IMR-90 (cell line): Measurements from ENCODE around the gene FAM228B. TPM values are rescaled to one million over a fixed set of nuclear protein-coding genes. Genes with fewer than 3 reads are reported as not detected.

ENCODE experiments used
- ATAC-seq: fragments of 200-7000 bp; cut with Tn5 transposase; 2 replicates; pipeline ENCODE4 v1.9.1; 2020; ENCODE audit warnings: low read depth, mild to moderate bottlenecking, moderate library complexity
- Bru-seq: library from RNA; stranded (reverse); fragments of 400-500 nt; gene quantifications from one replicate; lab custom pipeline; 2021; lab: Mats Ljungman, UMichigan
- BruChase-seq, 2 experiments: library from RNA; stranded (reverse); fragments of 400-500 nt; gene quantifications; one replicate each; lab custom pipeline; 2021; lab: Mats Ljungman, UMichigan
- BruUV-seq: library from RNA; stranded (reverse); fragments of 400-500 nt; replicated peaks from 2 replicates; lab custom pipeline; 2021; lab: Mats Ljungman, UMichigan
- CTCF ChIA-PET: fragments of 300-600 bp; formaldehyde crosslinking; extraction: SDS; loops from one replicate; lab custom pipeline; 2021; ENCODE audit warnings: antibody characterized with exemption; lab: Yijun Ruan, JAX
- POLR2A ChIA-PET: fragments of 300-600 bp; sonication (Branson Sonifier 250); formaldehyde crosslinking; loops from one replicate; lab custom pipeline; 2022; ENCODE audit warnings: antibody characterized with exemption; ENCODE audit not compliant: unreplicated experiment; lab: Charles Lee
- DNase-seq: peaks from one replicate; pipeline ENCODE4 v3.0.0; 2013
- H2AFZ ChIP-seq: replicated peaks from 2 replicates; pipeline ENCODE3; 2013; ENCODE audit warnings: low read length, mild to moderate bottlenecking; ENCODE audit not compliant: poor library complexity
- H2AK5ac ChIP-seq: 2 replicates; pipeline ENCODE4 v1.6.1; 2013; ENCODE audit warnings: low read depth, low read length, inconsistent platforms
- H2AK9ac ChIP-seq: replicated peaks from 2 replicates; pipeline ENCODE3; 2013; ENCODE audit warnings: mild to moderate bottlenecking, low read depth, low read length, moderate library complexity; ENCODE audit not compliant: poor library complexity
- H2BK120ac ChIP-seq: 2 replicates; pipeline ENCODE4 v1.6.1; 2013; ENCODE audit warnings: low read depth, low read length, inconsistent platforms
- H2BK15ac ChIP-seq: 3 replicates; pipeline ENCODE4 v1.6.1; 2013; ENCODE audit warnings: low read depth, low read length, inconsistent platforms
- H2BK20ac ChIP-seq: 2 replicates; pipeline ENCODE4 v1.6.1; 2013; ENCODE audit warnings: low read depth, mild to moderate bottlenecking, inconsistent platforms, low read length, moderate library complexity
- H2BK5ac ChIP-seq: 2 replicates; pipeline ENCODE4 v1.6.1; 2013; ENCODE audit warnings: mild to moderate bottlenecking, low read depth, low read length, inconsistent platforms; ENCODE audit not compliant: poor library complexity, severe bottlenecking
- H3K14ac ChIP-seq: replicated peaks from 2 replicates; pipeline ENCODE4 v1.6.1; 2013; ENCODE audit warnings: low read depth, low read length, inconsistent platforms
- H3K18ac ChIP-seq: 2 replicates; pipeline ENCODE4 v1.6.1; 2013; ENCODE audit warnings: low read depth, low read length, control low read depth
- H3K23ac ChIP-seq: 2 replicates; pipeline ENCODE4 v1.6.1; 2013; ENCODE audit warnings: low read depth, low read length, inconsistent platforms
- H3K27ac ChIP-seq: 2 replicates; pipeline ENCODE4 v1.5.1; 2013; ENCODE audit warnings: mild to moderate bottlenecking, control low read depth, low read length; ENCODE audit not compliant: insufficient read depth
- H3K27me3 ChIP-seq: 2 replicates; pipeline ENCODE4 v1.6.1; 2013; ENCODE audit warnings: low read length; ENCODE audit not compliant: control insufficient read depth, insufficient read depth
- H3K36me3 ChIP-seq: 2 replicates; pipeline ENCODE4 v1.6.1; 2013; ENCODE audit warnings: low read length, mixed read lengths; ENCODE audit not compliant: control insufficient read depth, insufficient read depth
- H3K4ac ChIP-seq: 2 replicates; pipeline ENCODE4 v1.6.1; 2013; ENCODE audit warnings: low read depth, low read length, inconsistent platforms
- H3K4me1 ChIP-seq: 2 replicates; pipeline ENCODE4 v1.6.1; 2013; ENCODE audit warnings: low read length, mixed read lengths; ENCODE audit not compliant: control insufficient read depth, insufficient read depth
- H3K4me2 ChIP-seq: 2 replicates; pipeline ENCODE4 v1.6.1; 2013; ENCODE audit warnings: low read depth, mild to moderate bottlenecking, control low read depth, low read length, moderate library complexity
- H3K4me3 ChIP-seq: 2 replicates; pipeline ENCODE4 v1.5.1; 2013; ENCODE audit warnings: low read depth, mild to moderate bottlenecking, control low read depth, low read length, moderate library complexity; ENCODE audit not compliant: insufficient read depth
- H3K56ac ChIP-seq: 2 replicates; pipeline ENCODE4 v1.6.1; 2013; ENCODE audit warnings: low read length, inconsistent platforms; ENCODE audit not compliant: insufficient read depth; ENCODE audit errors: extremely low read depth
- H3K79me1 ChIP-seq, 2 experiments: 2 replicates each; pipeline ENCODE4 v1.6.1; 2013; ENCODE audit warnings: low read length in 2 of 2, inconsistent platforms in 1 of 2, low read depth in 1 of 2
- H3K9ac ChIP-seq: 2 replicates; pipeline ENCODE4 v1.6.1; 2013; ENCODE audit warnings: low read depth, low read length, control low read depth
- H3K9me1 ChIP-seq: 2 replicates; pipeline ENCODE4 v1.6.1; 2013; ENCODE audit warnings: low read length, inconsistent platforms; ENCODE audit not compliant: insufficient read depth
- H3K9me3 ChIP-seq: 2 replicates; pipeline ENCODE4 v1.6.1; 2013; ENCODE audit warnings: low read length; ENCODE audit not compliant: control insufficient read depth, insufficient read depth
- H4K20me1 ChIP-seq: 2 replicates; pipeline ENCODE4 v1.6.1; 2013; ENCODE audit warnings: low read length, inconsistent platforms; ENCODE audit not compliant: insufficient read depth
- H4K5ac ChIP-seq: 2 replicates; pipeline ENCODE4 v1.6.1; 2013; ENCODE audit warnings: mild to moderate bottlenecking, low read depth, low read length, control low read depth
- H4K8ac ChIP-seq, 2 experiments: 2 replicates each; pipeline ENCODE4 v1.6.1; 2013; ENCODE audit warnings: low read depth in 2 of 2, low read length in 2 of 2, control low read depth in 1 of 2, inconsistent platforms in 1 of 2
- H4K91ac ChIP-seq: 2 replicates; pipeline ENCODE4 v1.6.1; 2013; ENCODE audit warnings: low read depth, low read length, inconsistent platforms; ENCODE audit not compliant: insufficient read depth
- MAFK ChIP-seq: IDR thresholded peaks from 2 replicates; pipeline ENCODE4 v1.6.1; 2012; ENCODE audit warnings: low read depth, low read length, improper control_type of control experiment
- POLR2A ChIP-seq: IDR thresholded peaks from 2 replicates; pipeline ENCODE4 v1.6.1; 2012; ENCODE audit warnings: mild to moderate bottlenecking, low read depth, low read length
- WGBS, 2 experiments: methylation state at CpG; one replicate each; pipeline versions ENCODE4 v1.1.5 to v1.1.7; 2013; ENCODE audit warnings: missing lambda C conversion rate in 2 of 2; ENCODE audit not compliant: insufficient read length in 1 of 2; ENCODE audit errors: extremely low coverage in 2 of 2; 5-methylcytosine and 5-hydroxymethylcytosine counted together
- dilution Hi-C: fragments of 300-500 bp; cut with HindIII; formaldehyde crosslinking; loops from one replicate; pipeline ENCODE4 v1.14.3; 2018; ENCODE audit warnings: low sequenced_read_pairs; ENCODE audit not compliant: unreplicated experiment
- in situ Hi-C: fragments of 300-500 bp; cut with MboI; formaldehyde crosslinking; loops from 3 replicates; pipeline ENCODE4 v1.14.3; 2019; ENCODE audit warnings: low sequenced_read_pairs, inconsistent platforms, mixed read lengths
- intact Hi-C: fragments of 100-400 bp; cut with micrococcal nuclease; formaldehyde crosslinking; loops from 2 replicates; pipeline ENCODE4 v1.10.0; 2022
- long read RNA-seq: library from polyadenylated mRNA; unstranded; transcript quantifications from one replicate; pipeline ENCODE4 v2.0.0, GENCODE V29; 2021; ENCODE audit not compliant: unreplicated experiment
- polyA plus RNA-seq, 3 experiments: library from polyadenylated mRNA; depleted of rRNA; stranded (reverse); fragments of >200 nt; gene quantifications; 2 replicates each; pipeline ENCODE4 v1.2.3, GENCODE V29; 2012; ENCODE audit warnings: low replicate concordance in 1 of 3
- total RNA-seq: library from RNA; depleted of rRNA; stranded (reverse); fragments of >200 nt; gene quantifications from 2 replicates; pipeline ENCODE4 v1.2.3, GENCODE V29; 2012; rRNA removed

Gene FAM228B
- 2.0 and 2.2 TPM in 2 replicates for total RNA-seq
- polyA plus RNA-seq (2012; rRNA removed): 2.3 and 2.9 TPM in 2 replicates
- polyA plus RNA-seq (2012; cell fraction: cytosol; rRNA removed): 0.46 and 1.00 TPM in 2 replicates
- polyA plus RNA-seq (2012; cell fraction: nucleus; rRNA removed; ENCODE audit: low replicate concordance): 2.9 and 9.5 TPM in 2 replicates
- Bru-seq, nascent RNA: percentile 60 among the genes with signal in this experiment
- percentile 66 among the genes with signal in this experiment for BruChase-seq, experiment 1, labeled RNA remaining after a 6-hour chase
- percentile 62 among the genes with signal in this experiment for BruChase-seq, experiment 2, labeled RNA remaining after a 2-hour chase
- long read RNA-seq, partial matches to known transcripts: 1 of 13 reads
- long read RNA-seq, other reads (novel, unspliced or antisense): 11 of 13 reads

DNA sequence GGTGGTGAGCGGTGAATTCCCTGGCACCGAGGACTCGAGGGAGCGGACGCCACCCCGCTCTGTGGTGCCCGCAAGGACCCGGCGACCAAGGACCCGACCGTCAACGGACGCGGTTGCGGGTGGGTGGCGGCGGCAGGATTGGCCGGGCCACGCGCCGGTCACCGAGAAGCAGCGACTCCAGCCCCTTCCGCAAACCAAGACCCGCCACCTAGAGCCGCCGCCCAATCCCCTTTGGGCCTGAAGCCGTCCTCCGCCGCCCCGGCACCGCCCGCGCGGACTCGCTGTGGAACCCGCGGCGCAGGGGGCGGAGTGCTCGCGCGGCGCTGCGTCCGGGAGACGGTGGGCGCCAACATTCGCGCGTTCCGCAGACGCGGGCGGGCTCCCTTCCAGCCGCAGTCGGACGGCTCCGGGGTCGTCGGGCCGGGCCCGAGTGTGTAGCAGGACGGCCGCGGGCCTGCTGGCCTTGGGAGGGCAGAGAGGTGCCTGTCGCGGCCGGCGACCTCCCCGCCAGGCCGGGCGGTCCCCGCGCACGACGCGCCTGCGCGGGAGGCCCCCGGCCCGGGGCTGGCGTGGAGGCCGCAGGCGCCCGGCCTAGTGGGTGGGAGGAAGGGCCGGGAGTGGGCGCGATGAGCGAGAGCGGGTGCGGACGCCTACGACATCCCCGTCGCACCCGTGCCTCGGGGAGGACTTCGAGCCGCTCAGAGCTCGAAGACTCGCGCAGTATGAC lies at the start of gene FAM228B, which contains the start of gene PFN4:
Gene FAM228B, plus strand, starts transcription at position 275 of the 727 bp plus-strand sequence. CDS start 893 bp downstream, outside the sequence.
Gene PFN4, minus strand, starts transcription at position 140 of the 727 bp plus-strand sequence. CDS start 799 bp downstream, outside the sequence.
- Histone ChIP-seq H2BK5ac (peak within 1 kb of the TSS; percentile 87), H3K18ac (peak within 1 kb of the TSS; percentile 60), H3K23ac (peak within 1 kb of the TSS; percentile 70), H3K14ac (peak within 1 kb of the TSS; percentile 99), H3K4me1 (no peaks in the 10 kb centered on the region), H3K36me3 (no peaks in the 10 kb centered on the region), H2AFZ (peak within 1 kb of the TSS; percentile 100), H3K27me3 (no peaks in the 10 kb centered on the region), H3K79me1 (peaks cover 20 to 24% of the 10 kb centered on the region in 2 experiments), H3K4ac (peak within 1 kb of the TSS; percentile 97), H3K4me3 (peak within 1 kb of the TSS; percentile 84), H3K27ac (peak within 1 kb of the TSS; percentile 82), H4K20me1 (no peaks in the 10 kb centered on the region), H2AK5ac (peak within 1 kb of the TSS; percentile 47; the same call in 1 of the 2 replicates), H3K4me2 (peak within 1 kb of the TSS; percentile 91), H4K8ac (peak within 1 kb of the TSS; percentile 94 to 98), H2BK15ac (peak within 1 kb of the TSS; percentile 69; the same call in 2 of the 3 replicates), H4K5ac (peak within 1 kb of the TSS; percentile 72), H2AK9ac (peak within 1 kb of the TSS; percentile 63), H2BK20ac (no peak within 1 kb of the TSS), H3K9me3 (no peaks in the 10 kb centered on the region), H3K9me1 (peaks cover 6% of the 10 kb centered on the region), H4K91ac (peak within 1 kb of the TSS; percentile 82), H2BK120ac (peak within 1 kb of the TSS; percentile 49), H3K56ac (peak within 1 kb of the TSS; percentile 86), H3K9ac (peak within 1 kb of the TSS; percentile 85)
- 1% methylated on average over 34 of the region's 103 CpGs; no CpG with 5 or more reads in 1 of the 2 experiments for WGBS, 2 experiments
- in situ Hi-C loops: no loop called here
- dilution Hi-C loops: no loop called here
- ChIA-PET CTCF (interaction anchor here (0.5 to 1.3 kb wide), 4 partner anchors 10 to 763 kb away, joined by 3 to 4 read pairs (median 3); partner anchors contain the start of gene TP53I3), POLR2A (interaction anchor here (1.5 kb wide), 1 partner anchor 39 kb away, joined by 3 read pairs; no protein-coding TSS in a partner anchor)
- ATAC-seq (peak; percentile 98), DNase-seq (peak; percentile 76)
- TF ChIP-seq POLR2A: peak; percentile 50; the same call in 1 of the 2 replicates
- no peak for TF ChIP-seq MAFK
- BruUV-seq: no TSS peak
- intact Hi-C loops: no loop called here
